ENCODE measurements around the gene PRRX2. TPM values are rescaled to one million over a fixed set of nuclear protein-coding genes. Genes with fewer than 3 reads are reported as not detected.

The PRRX2 gene
- total and polyA plus RNA-seq, 2 donors, result 1.3 to 3.8 TPM

DNA sequence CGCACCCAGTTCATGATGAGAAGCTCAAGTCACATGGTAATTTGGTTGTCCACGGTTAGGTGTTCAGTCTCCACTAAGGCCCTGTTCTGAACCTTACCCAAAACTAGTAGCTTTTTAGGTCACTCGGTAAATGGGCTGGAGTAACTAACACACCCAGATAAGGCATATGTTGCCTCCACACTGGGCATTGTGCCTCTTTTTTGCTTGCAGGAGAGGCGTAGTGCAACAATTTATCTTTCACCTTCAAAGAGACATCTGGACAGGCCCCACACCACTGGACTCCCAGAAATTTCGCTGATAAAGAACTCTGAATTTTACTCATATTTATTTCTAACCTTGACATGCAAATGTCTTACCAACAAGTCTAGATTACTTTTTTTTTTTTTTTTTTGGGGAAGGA lies 104.2 kb downstream of the PRRX2 start:
- 94% methylated on average over 5 of the region's 5 CpGs for WGBS
- no peak overlapping the region for H3K27ac ChIP-seq (ENCODE audit: low read depth in 1 of 2, low read length in 1 of 2)
- H3K4me1 ChIP-seq (ENCODE audit: control insufficient read depth in 2 of 2, insufficient read depth in 2 of 2, low read length in 2 of 2), result no peaks in the 10 kb centered on the region
- H3K4me3 ChIP-seq (ENCODE audit: low read length in 2 of 2), result no peak overlapping the region
- DNase-seq (ENCODE audit: low read depth in 6 of 9, low spot score in 9 of 9), result no peak
- no peaks in the 10 kb centered on the region for H3K36me3 ChIP-seq (ENCODE audit: control insufficient read depth in 2 of 2, insufficient read depth in 2 of 2, low read length in 1 of 2)
- peaks cover 0 to 6% of the 10 kb centered on the region in 2 donors for H3K27me3 ChIP-seq (ENCODE audit: control insufficient read depth in 2 of 2, insufficient read depth in 1 of 2, low read length in 1 of 2)
- H3K9me3 ChIP-seq (ENCODE audit: control insufficient read depth in 2 of 2, insufficient read depth in 1 of 2, low read length in 1 of 2), result no peaks in the 10 kb centered on the region

DNA sequence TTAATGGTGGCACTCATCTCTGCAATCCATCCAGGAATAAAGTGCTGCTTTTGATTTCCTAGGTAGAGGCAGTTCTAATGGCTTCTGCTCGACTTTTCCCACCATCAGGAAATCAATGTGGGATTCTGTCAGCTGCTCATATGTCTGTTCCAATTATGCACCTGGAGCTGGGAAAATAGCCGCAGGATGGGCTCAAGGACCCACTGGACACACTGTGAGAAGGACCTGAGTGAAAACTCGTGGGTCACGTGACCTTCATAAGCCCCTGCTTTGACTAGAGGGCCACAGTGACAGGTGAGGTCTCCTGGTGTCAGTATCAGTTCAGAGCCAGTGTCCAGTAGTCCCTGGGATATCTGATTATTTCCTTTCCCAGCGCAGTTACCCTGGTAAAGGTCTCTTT lies 105.3 kb downstream of the PRRX2 start:
- H3K4me3 ChIP-seq (ENCODE audit: low read length in 2 of 2), result no peak overlapping the region
- 92% methylated on average over 5 of the region's 5 CpGs for WGBS
- no peaks in the 10 kb centered on the region for H3K36me3 ChIP-seq (ENCODE audit: control insufficient read depth in 2 of 2, insufficient read depth in 2 of 2, low read length in 1 of 2)
- DNase-seq (ENCODE audit: low read depth in 6 of 9, low spot score in 9 of 9), result no peak
- peaks cover 0 to 12% of the 10 kb centered on the region in 2 donors for H3K27me3 ChIP-seq (ENCODE audit: control insufficient read depth in 2 of 2, insufficient read depth in 1 of 2, low read length in 1 of 2)
- H3K9me3 ChIP-seq (ENCODE audit: control insufficient read depth in 2 of 2, insufficient read depth in 1 of 2, low read length in 1 of 2), result no peaks in the 10 kb centered on the region
- H3K4me1 ChIP-seq (ENCODE audit: control insufficient read depth in 2 of 2, insufficient read depth in 2 of 2, low read length in 2 of 2), result no peaks in the 10 kb centered on the region
- no peak overlapping the region for H3K27ac ChIP-seq (ENCODE audit: low read depth in 1 of 2, low read length in 1 of 2)

Other genes starting within 250 kb of the PRRX2 start
- gene C9orf50, start 44.5 kb upstream of the PRRX2 start, total RNA-seq, result 0.05 TPM
- 0.23 TPM for gene C9orf50, start 44.5 kb upstream of the PRRX2 start, polyA plus RNA-seq
- 23.9 TPM for gene NTMT1, start 39.5 kb upstream of the PRRX2 start, total RNA-seq
- gene NTMT1, start 39.5 kb upstream of the PRRX2 start, polyA plus RNA-seq, result 33.2 TPM
- gene ASB6, start 23.5 kb upstream of the PRRX2 start, total RNA-seq, result 8.8 TPM
- 20.5 TPM for gene ASB6, start 23.5 kb upstream of the PRRX2 start, polyA plus RNA-seq
- gene PTGES, start 87.4 kb downstream of the PRRX2 start, total RNA-seq, result 11.1 TPM
- gene PTGES, start 87.4 kb downstream of the PRRX2 start, polyA plus RNA-seq, result 7.8 TPM
- 15.5 TPM for gene TOR1B, start 137.5 kb downstream of the PRRX2 start, total RNA-seq
- gene TOR1B, start 137.5 kb downstream of the PRRX2 start, polyA plus RNA-seq, result 17.9 TPM
- 28.6 TPM for gene TOR1A, start 158.5 kb downstream of the PRRX2 start, total RNA-seq
- gene TOR1A, start 158.5 kb downstream of the PRRX2 start, polyA plus RNA-seq, result 30.0 TPM
- 76.8 TPM for gene C9orf78, start 169.6 kb downstream of the PRRX2 start, total RNA-seq
- gene C9orf78, start 169.6 kb downstream of the PRRX2 start, polyA plus RNA-seq, result 95.0 TPM
- gene USP20, start 169.8 kb downstream of the PRRX2 start, total RNA-seq, result 30.4 TPM
- 175 TPM for gene USP20, start 169.8 kb downstream of the PRRX2 start, polyA plus RNA-seq